Sigmoid colon (tissue), 7 donors: Measurements from ENCODE around the gene BRAP. TPM values are rescaled to one million over a fixed set of nuclear protein-coding genes. Genes with fewer than 3 reads are reported as not detected.

ENCODE experiments used
- DNase-seq: peaks from one replicate; pipeline ENCODE4 v3.0.0-alpha.2; 2019
- H3K27ac ChIP-seq, 4 donors: fragments of 200-600 bp; sonication (generic); one replicate each; pipeline ENCODE4 v1.5.1; 2016 to 2019; ENCODE audit warnings: mild to moderate bottlenecking in 1 of 4
- H3K27me3 ChIP-seq, 3 donors: fragments of 200-600 bp; sonication (generic); one replicate each; pipeline ENCODE4 v1.5.1; 2019; ENCODE audit warnings: mild to moderate bottlenecking in 1 of 3
- H3K36me3 ChIP-seq, 4 donors: fragments of 200-600 bp; sonication (generic); one replicate each; pipeline ENCODE4 v1.5.1; 2016 to 2019
- H3K4me1 ChIP-seq, 4 donors: fragments of 200-600 bp; sonication (generic); one replicate each; pipeline ENCODE4 v1.5.1; 2017 to 2019
- H3K4me3 ChIP-seq, 4 donors: fragments of 200-600 bp; sonication (generic); one replicate each; pipeline ENCODE4 v1.5.1; 2017 to 2019; ENCODE audit warnings: mild to moderate bottlenecking in 2 of 4, moderate library complexity in 1 of 4
- H3K9me3 ChIP-seq, 4 donors: fragments of 200-600 bp in 3 of 4; sonication (generic) in 3 of 4; one replicate each; pipeline versions ENCODE4 v1.5.1 to v1.6.1; 2013 to 2019
- CTCF ChIP-seq, 4 experiments: fragments of 450-650 bp in 3 of 4; fragments of 200-600 bp in 1 of 4; IDR thresholded peaks; one replicate each; pipeline ENCODE4 v1.5.1; 2016 to 2019; ENCODE audit warnings: antibody characterized with exemption in 4 of 4, mild to moderate bottlenecking in 3 of 4, moderate library complexity in 2 of 4
- EP300 ChIP-seq, 4 donors: sonication (generic); formaldehyde crosslinking; IDR thresholded peaks; one replicate each; pipeline ENCODE4 v1.6.1; 2017; ENCODE audit warnings: antibody characterized with exemption in 4 of 4
- POLR2A ChIP-seq, 2 donors: fragments of 450-650 bp; IDR thresholded peaks; one replicate each; pipeline ENCODE4 v1.6.1; 2016; ENCODE audit warnings: antibody characterized with exemption in 2 of 2, mild to moderate bottlenecking in 2 of 2, moderate library complexity in 2 of 2
- POLR2AphosphoS5 ChIP-seq, 4 donors: sonication (generic); formaldehyde crosslinking; IDR thresholded peaks; one replicate each; pipeline ENCODE4 v1.6.1; 2017; ENCODE audit warnings: antibody characterized with exemption in 4 of 4
- WGBS, 2 donors: extraction: QIAGEN DNeasy Blood & Tissue Kit; methylation state at CpG; one replicate each; pipeline ENCODE4 v1.1.7; 2013; 5-methylcytosine and 5-hydroxymethylcytosine counted together
- intact Hi-C: fragments of 100-400 bp; cut with DNase I; formaldehyde crosslinking; loops from one replicate; pipeline ENCODE4 v1.15.1; 2023
- polyA plus RNA-seq, 3 donors: library from polyadenylated mRNA; stranded (reverse); fragments of 200-250 nt; gene quantifications; one replicate each; pipeline ENCODE4 v1.2.3, GENCODE V29; 2013
- total RNA-seq, 4 donors: library from RNA; depleted of rRNA; stranded (reverse); fragments of >200 nt; gene quantifications; one replicate each; pipeline ENCODE4 v1.1.0, GENCODE V29; 2016
- donor health status: healthy with polysubstance abuse.
- donor health status: Bipolar disorder and iron deficiency.
- donor health status: healthy.

The BRAP gene
- total and polyA plus RNA-seq, 7 donors: 8.4 to 29.5 (median 19.5) TPM

- DNase-seq: no peak
- Histone ChIP-seq H3K4me1 (no peaks in the 10 kb centered on the region), H3K27me3 (no peaks in the 10 kb centered on the region), H3K27ac (no peak overlapping the region), H3K4me3 (no peak overlapping the region), H3K36me3 (peaks cover 0 to 83% (median 33%) of the 10 kb centered on the region in 4 donors), H3K9me3 (no peaks in the 10 kb centered on the region)
- WGBS, 2 donors: 81 to 89% methylated on average over 5 of the region's 5 CpGs
- intact Hi-C loops: no loop called here
- TF ChIP-seq CTCF (IDR thresholded peaks at IDR 0.05) (no peak), POLR2AphosphoS5 (IDR thresholded peaks at IDR 0.05) (no peak), POLR2A (IDR thresholded peaks at IDR 0.05) (no peak), EP300 (IDR thresholded peaks at IDR 0.05) (no peak)
These were observed 19.9 kb upstream of the BRAP start for GRCh38 chr12:111705672-111706071.

GRCh38 chr12:111699962-111700361, 14.2 kb upstream of the BRAP start:
- H3K36me3 ChIP-seq: peaks cover 3 to 82% (median 29%) of the 10 kb centered on the region in 4 donors

GRCh38 chr12:111693818-111694217, 8.1 kb upstream of the BRAP start:
- Histone ChIP-seq H3K36me3 (peaks cover 8 to 61% (median 31%) of the 10 kb centered on the region in 4 donors), H3K4me3 (no peak overlapping the region), H3K4me1 (no peaks in the 10 kb centered on the region), H3K27me3 (no peaks in the 10 kb centered on the region), H3K9me3 (no peaks in the 10 kb centered on the region), H3K27ac (no peak overlapping the region)
- intact Hi-C loops: no loop called here
- no peak for DNase-seq
- TF ChIP-seq EP300 (IDR thresholded peaks at IDR 0.05) (no peak), CTCF (IDR thresholded peaks at IDR 0.05) (no peak), POLR2AphosphoS5 (IDR thresholded peaks at IDR 0.05) (no peak), POLR2A (IDR thresholded peaks at IDR 0.05) (no peak)
- WGBS, 2 donors: 95% methylated on average over 5 of the region's 5 CpGs

More at GRCh38 chr12:111699962-111700361, 14.2 kb upstream of the BRAP start:
- H3K27ac ChIP-seq: no peak overlapping the region
- H3K9me3 ChIP-seq: no peaks in the 10 kb centered on the region
- WGBS, 2 donors: 58 to 81% methylated on average over 2 of the region's 2 CpGs
- intact Hi-C loops: no loop called here
- no peaks in the 10 kb centered on the region for H3K4me1 ChIP-seq
- H3K4me3 ChIP-seq: no peak overlapping the region
- DNase-seq: no peak
- no peaks in the 10 kb centered on the region for H3K27me3 ChIP-seq
- TF ChIP-seq EP300 (IDR thresholded peaks at IDR 0.05) (no peak), POLR2AphosphoS5 (IDR thresholded peaks at IDR 0.05) (no peak), CTCF (IDR thresholded peaks at IDR 0.05) (no peak), POLR2A (IDR thresholded peaks at IDR 0.05) (no peak)

- Histone ChIP-seq H3K27ac (no peak overlapping the region), H3K27me3 (no peaks in the 10 kb centered on the region), H3K9me3 (no peaks in the 10 kb centered on the region), H3K4me1 (no peaks in the 10 kb centered on the region), H3K4me3 (no peak overlapping the region), H3K36me3 (peaks cover 8 to 50% (median 26%) of the 10 kb centered on the region in 4 donors)
- intact Hi-C loops: no loop called here
- TF ChIP-seq EP300 (IDR thresholded peaks at IDR 0.05) (no peak), CTCF (IDR thresholded peaks at IDR 0.05) (no peak), POLR2AphosphoS5 (IDR thresholded peaks at IDR 0.05) (no peak), POLR2A (IDR thresholded peaks at IDR 0.05) (no peak)
- DNase-seq: no peak
- WGBS, 2 donors: 93 to 94% methylated on average over 15 of the region's 15 CpGs
These were observed 6.9 kb upstream of the BRAP start for GRCh38 chr12:111692575-111693210.

GRCh38 chr12:111691262-111691661, 5.5 kb upstream of the BRAP start:
- intact Hi-C loops: no loop called here
- Histone ChIP-seq H3K4me1 (peaks cover 0 to 13% (median 9%) of the 10 kb centered on the region in 4 donors), H3K27me3 (no peaks in the 10 kb centered on the region), H3K36me3 (peaks cover 8 to 38% (median 23%) of the 10 kb centered on the region in 4 donors), H3K4me3 (no peak overlapping the region), H3K9me3 (no peaks in the 10 kb centered on the region), H3K27ac (no peak overlapping the region)
- no peak for TF ChIP-seq POLR2AphosphoS5 (IDR thresholded peaks at IDR 0.05)
- TF ChIP-seq POLR2A (IDR thresholded peaks at IDR 0.05): no peak
- no peak for DNase-seq
- 93 to 95% methylated on average over 3 of the region's 3 CpGs for WGBS, 2 donors
